SK-N-SH (cell line): Measurements from ENCODE around the gene CCNA1. TPM values are rescaled to one million over a fixed set of nuclear protein-coding genes. Genes with fewer than 3 reads are reported as not detected.

Source experiments
- CTCF ChIA-PET: fragments of 300-600, 350-600 bp; formaldehyde crosslinking; extraction: SDS; loops from one replicate; lab custom pipeline; 2021; lab: Yijun Ruan, JAX
- POLR2A ChIA-PET: fragments of 350-600 bp; sonication (Branson Sonifier 250); formaldehyde crosslinking; extraction: SDS; loops from one replicate; lab custom pipeline; 2020; ENCODE audit warnings: antibody characterized with exemption, inconsistent platforms; lab: Yijun Ruan, JAX
- DNase-seq: peaks from one replicate; pipeline ENCODE4 v3.0.0; 2012
- H2AFZ ChIP-seq: fragments of 200-600 bp; sonication (generic); 2 replicates; pipeline ENCODE4 v1.8.1; 2016; ENCODE audit warnings: antibody characterized with exemption, mild to moderate bottlenecking, low read depth
- H3F3A ChIP-seq: fragments of 200-600 bp; sonication (generic); replicated peaks from 2 replicates; pipeline ENCODE3; 2016; ENCODE audit warnings: antibody characterized with exemption, mild to moderate bottlenecking; ENCODE audit not compliant: insufficient read depth
- H3K27ac ChIP-seq, 2 experiments: fragments of 200-500 bp in 1 of 2; fragments of 200-600 bp in 1 of 2; sonication (Bioruptor generic) in 1 of 2; sonication (generic), shearing (Covaris generic) in 1 of 2; 2 replicates each; pipeline versions ENCODE4 v1.5.1 to v1.6.1; 2014 to 2016; ENCODE audit warnings: low read depth in 2 of 2, inconsistent platforms in 1 of 2, low read length in 1 of 2, mild to moderate bottlenecking in 1 of 2, mixed read lengths in 1 of 2
- H3K27me3 ChIP-seq: fragments of 200-600 bp; sonication (generic), shearing (Covaris generic); 2 replicates; pipeline ENCODE4 v1.6.1; 2016; ENCODE audit warnings: mixed run types; ENCODE audit not compliant: insufficient read depth
- H3K36me3 ChIP-seq, 2 experiments: fragments of 200-500 bp in 1 of 2; fragments of 200-600 bp in 1 of 2; sonication (Bioruptor generic) in 1 of 2; sonication (generic) in 1 of 2; replicated peaks in 1 of 2; 2 replicates each; pipeline versions ENCODE3 to v1.5.1; 2014 to 2016; ENCODE audit warnings: low read length in 1 of 2, mild to moderate bottlenecking in 1 of 2; ENCODE audit not compliant: insufficient read depth in 2 of 2, control insufficient read depth in 1 of 2
- H3K4me1 ChIP-seq, 2 experiments: fragments of 200-500 bp in 1 of 2; fragments of 200-600 bp in 1 of 2; sonication (Bioruptor generic) in 1 of 2; sonication (generic), shearing (Covaris generic) in 1 of 2; 2 replicates each; pipeline versions ENCODE4 v1.5.1 to v1.6.1; 2014 to 2016; ENCODE audit warnings: low read depth in 1 of 2, low read length in 1 of 2, mixed run types in 1 of 2; ENCODE audit not compliant: insufficient read depth in 2 of 2, control insufficient read depth in 1 of 2
- H3K4me2 ChIP-seq: fragments of 200-600 bp; sonication (generic), shearing (Covaris generic); 2 replicates; pipeline ENCODE4 v1.6.1; 2017; ENCODE audit warnings: mixed run types
- H3K4me3 ChIP-seq, 2 experiments: fragments of 200-500 bp in 1 of 2; fragments of 200-600 bp in 1 of 2; sonication (Bioruptor generic) in 1 of 2; sonication (generic), shearing (Covaris generic) in 1 of 2; 2 replicates each; pipeline versions ENCODE4 v1.5.1 to v1.8.1; 2014 to 2016; ENCODE audit warnings: low read depth in 2 of 2, inconsistent platforms in 1 of 2, low read length in 1 of 2, mild to moderate bottlenecking in 1 of 2, mixed read lengths in 1 of 2, moderate library complexity in 1 of 2
- H3K79me2 ChIP-seq: fragments of 200-600 bp; sonication (generic); 2 replicates; pipeline ENCODE4 v1.8.1; 2017; ENCODE audit warnings: mild to moderate bottlenecking; ENCODE audit not compliant: insufficient read depth
- H3K9ac ChIP-seq: fragments of 200-600 bp; sonication (generic); 2 replicates; pipeline ENCODE4 v1.6.1; 2017; ENCODE audit warnings: mixed run types
- H3K9me2 ChIP-seq: fragments of 200-600 bp; sonication (generic); 2 replicates; pipeline ENCODE4 v1.6.1; 2017; ENCODE audit warnings: mixed run types
- H3K9me3 ChIP-seq: fragments of 200-600 bp; sonication (generic); 2 replicates; pipeline ENCODE4 v1.6.1; 2017; ENCODE audit warnings: mixed run types, mild to moderate bottlenecking, moderate library complexity
- H4K20me1 ChIP-seq: fragments of 200-600 bp; sonication (generic); 2 replicates; pipeline ENCODE4 v1.6.1; 2017; ENCODE audit warnings: mild to moderate bottlenecking, mixed run types; ENCODE audit not compliant: insufficient read depth
- EZH2phosphoT487 ChIP-seq: fragments of 200-600 bp; sonication (generic); IDR thresholded peaks from 2 replicates; pipeline ENCODE4 v1.6.1; 2017; ENCODE audit warnings: low read depth, mixed run types, mild to moderate bottlenecking, antibody characterized with exemption, moderate library complexity, borderline replicate concordance
- FOSL2 ChIP-seq: IDR thresholded peaks from 2 replicates; pipeline ENCODE4 v1.4.0; 2012; ENCODE audit warnings: low read depth, mild to moderate bottlenecking, moderate library complexity, borderline replicate concordance
- FOXJ3 ChIP-seq: sonication (generic); formaldehyde crosslinking; IDR thresholded peaks from 2 replicates; pipeline ENCODE4 v1.5.1; 2020; ENCODE audit warnings: mild to moderate bottlenecking, missing genetic modification reagents
- FOXM1 ChIP-seq: IDR thresholded peaks from 2 replicates; pipeline ENCODE4 v1.4.0; 2012; ENCODE audit warnings: low read depth, mild to moderate bottlenecking
- GABPA ChIP-seq: IDR thresholded peaks from 2 replicates; pipeline ENCODE4 v1.4.0; 2012; ENCODE audit warnings: low read depth, mild to moderate bottlenecking
- GATA2 ChIP-seq: sonication (generic); formaldehyde crosslinking; IDR thresholded peaks from 2 replicates; pipeline ENCODE4 v1.5.0; 2020; ENCODE audit warnings: mild to moderate bottlenecking, missing genetic modification reagents
- JUND ChIP-seq: IDR thresholded peaks from 2 replicates; pipeline ENCODE4 v1.4.0; 2012
- MAX ChIP-seq: IDR thresholded peaks from 2 replicates; pipeline ENCODE4 v1.4.0; 2012; ENCODE audit warnings: low read depth
- MEF2A ChIP-seq: IDR thresholded peaks from 2 replicates; pipeline ENCODE4 v1.4.0; 2012; ENCODE audit warnings: low read depth, borderline replicate concordance
- MXI1 ChIP-seq: IDR thresholded peaks from 2 replicates; pipeline ENCODE4 v1.6.1; 2012; ENCODE audit warnings: mild to moderate bottlenecking, low read depth, low read length, improper control_type of control experiment
- NFIC ChIP-seq: IDR thresholded peaks from 2 replicates; pipeline ENCODE4 v1.4.0; 2012; ENCODE audit warnings: borderline replicate concordance
- POLR2AphosphoS5 ChIP-seq: IDR thresholded peaks from 2 replicates; pipeline ENCODE4 v1.6.1; 2012; ENCODE audit warnings: low read depth, low read length
- RAD21 ChIP-seq: IDR thresholded peaks from 2 replicates; pipeline ENCODE4 v1.6.1; 2012; ENCODE audit warnings: mild to moderate bottlenecking, low read length
- SIN3A ChIP-seq: IDR thresholded peaks from 2 replicates; pipeline ENCODE4 v1.6.1; 2012; ENCODE audit warnings: low read depth, mild to moderate bottlenecking, low read length, moderate library complexity, borderline replicate concordance
- TCF12 ChIP-seq: IDR thresholded peaks from 2 replicates; pipeline ENCODE4 v1.4.0; 2012
- TEAD4 ChIP-seq: IDR thresholded peaks from 2 replicates; pipeline ENCODE4 v1.4.0; 2012; ENCODE audit warnings: mild to moderate bottlenecking, borderline replicate concordance; ENCODE audit not compliant: insufficient read depth
- USF2 ChIP-seq: fragments of 150-350 bp; IDR thresholded peaks from 2 replicates; pipeline ENCODE4 v1.6.1; 2017; ENCODE audit warnings: antibody characterized with exemption, low read length, low read depth, borderline replicate concordance
- YY1 ChIP-seq: IDR thresholded peaks from 2 replicates; pipeline ENCODE4 v1.4.0; 2012; ENCODE audit warnings: low read depth, mild to moderate bottlenecking
- WGBS: methylation state at CpG from one replicate; pipeline ENCODE4 v1.1.6; 2017; ENCODE audit warnings: low lambda C conversion rate; 5-methylcytosine and 5-hydroxymethylcytosine counted together
- polyA plus RNA-seq, 3 experiments: library from polyadenylated mRNA; depleted of rRNA; stranded (reverse); fragments of >200 nt; gene quantifications; 2 replicates each; pipeline ENCODE4 v1.2.3, GENCODE V29; 2012
- TF ChIP-seq, protein P1 (sequence below): fragments of 200-600 bp; sonication (generic); IDR thresholded peaks from 2 replicates; pipeline ENCODE4 v1.6.1; 2017; ENCODE audit warnings: antibody characterized with exemption, mild to moderate bottlenecking, moderate library complexity
- TF ChIP-seq, protein P2 (sequence below): IDR thresholded peaks from 2 replicates; pipeline ENCODE4 v1.4.0; 2012; ENCODE audit warnings: low read depth, borderline replicate concordance
- TF ChIP-seq, protein P3 (sequence below): IDR thresholded peaks from 2 replicates; pipeline ENCODE4; 2012
- TF ChIP-seq, protein P4 (sequence below): fragments of 150-350 bp; IDR thresholded peaks from 2 replicates; pipeline ENCODE4 v1.6.1; 2016; ENCODE audit warnings: mild to moderate bottlenecking, low read depth, low read length

CCNA1 gene
- polyA plus RNA-seq, 1 of the 3 experiments (the other 2 are of a cell fraction) = 0.23 TPM

GRCh38 chr13:36480726-36481427, 48.6 kb downstream of the CCNA1 start:
- DNase-seq = no peak
- Histone ChIP-seq H3K4me3 (no peak overlapping the region), H3F3A (no peaks in the 10 kb centered on the region), H3K36me3 (no peaks in the 10 kb centered on the region), H2AFZ (no peak overlapping the region), H3K4me1 (peaks cover 0 to 4% of the 10 kb centered on the region in 2 experiments; a peak in 1 of 4 replicates), H3K79me2 (no peaks in the 10 kb centered on the region), H3K27ac (no peak overlapping the region), H3K9me2 (no peaks in the 10 kb centered on the region; the same call in 1 of the 2 replicates), H3K27me3 (no peaks in the 10 kb centered on the region), H3K9ac (no peak overlapping the region), H3K4me2 (no peak overlapping the region), H3K9me3 (no peaks in the 10 kb centered on the region), H4K20me1 (no peaks in the 10 kb centered on the region)
- CTCF ChIA-PET = no interaction called here
- TF ChIP-seq FOSL2 (no peak), MAX (no peak), TEAD4 (no peak), RAD21 (no peak), GABPA (no peak), FOXM1 (no peak), SIN3A (no peak), FOXJ3 (no peak)
- TF ChIP-seq, protein P1, sequence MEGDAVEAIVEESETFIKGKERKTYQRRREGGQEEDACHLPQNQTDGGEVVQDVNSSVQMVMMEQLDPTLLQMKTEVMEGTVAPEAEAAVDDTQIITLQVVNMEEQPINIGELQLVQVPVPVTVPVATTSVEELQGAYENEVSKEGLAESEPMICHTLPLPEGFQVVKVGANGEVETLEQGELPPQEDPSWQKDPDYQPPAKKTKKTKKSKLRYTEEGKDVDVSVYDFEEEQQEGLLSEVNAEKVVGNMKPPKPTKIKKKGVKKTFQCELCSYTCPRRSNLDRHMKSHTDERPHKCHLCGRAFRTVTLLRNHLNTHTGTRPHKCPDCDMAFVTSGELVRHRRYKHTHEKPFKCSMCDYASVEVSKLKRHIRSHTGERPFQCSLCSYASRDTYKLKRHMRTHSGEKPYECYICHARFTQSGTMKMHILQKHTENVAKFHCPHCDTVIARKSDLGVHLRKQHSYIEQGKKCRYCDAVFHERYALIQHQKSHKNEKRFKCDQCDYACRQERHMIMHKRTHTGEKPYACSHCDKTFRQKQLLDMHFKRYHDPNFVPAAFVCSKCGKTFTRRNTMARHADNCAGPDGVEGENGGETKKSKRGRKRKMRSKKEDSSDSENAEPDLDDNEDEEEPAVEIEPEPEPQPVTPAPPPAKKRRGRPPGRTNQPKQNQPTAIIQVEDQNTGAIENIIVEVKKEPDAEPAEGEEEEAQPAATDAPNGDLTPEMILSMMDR = no peak
- TF ChIP-seq, protein P2, sequence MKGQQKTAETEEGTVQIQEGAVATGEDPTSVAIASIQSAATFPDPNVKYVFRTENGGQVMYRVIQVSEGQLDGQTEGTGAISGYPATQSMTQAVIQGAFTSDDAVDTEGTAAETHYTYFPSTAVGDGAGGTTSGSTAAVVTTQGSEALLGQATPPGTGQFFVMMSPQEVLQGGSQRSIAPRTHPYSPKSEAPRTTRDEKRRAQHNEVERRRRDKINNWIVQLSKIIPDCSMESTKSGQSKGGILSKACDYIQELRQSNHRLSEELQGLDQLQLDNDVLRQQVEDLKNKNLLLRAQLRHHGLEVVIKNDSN = no peak
- POLR2A ChIA-PET = no interaction called here
- 2% methylated on average over 2 of the region's 2 CpGs for WGBS

DNA sequence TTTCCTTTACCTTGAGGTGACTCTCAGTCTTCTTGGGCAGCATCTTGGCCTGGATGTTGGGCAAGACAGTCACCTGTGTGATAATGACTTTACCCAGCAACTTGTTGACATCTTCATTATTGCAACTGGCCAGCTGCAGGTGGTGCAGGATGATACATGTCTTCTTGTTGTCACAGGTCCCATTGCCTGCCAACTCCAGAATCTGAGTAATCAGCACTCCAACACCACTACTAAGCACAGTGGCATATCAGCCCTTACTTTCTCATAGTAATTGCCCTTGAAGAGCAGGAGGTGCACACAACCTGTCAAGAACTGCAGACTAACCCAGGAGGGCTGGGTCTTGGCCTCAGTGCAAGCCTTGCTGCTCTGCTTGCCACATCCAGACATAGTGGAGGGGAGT, 57.8 kb downstream of the CCNA1 start:
- H3K4me3 ChIP-seq = no peak overlapping the region
- no peaks in the 10 kb centered on the region for H3K4me1 ChIP-seq
- TF ChIP-seq MXI1 (no peak), MEF2A (no peak), NFIC (no peak), JUND (no peak), EZH2phosphoT487 (no peak), POLR2AphosphoS5 (no peak), RAD21 (no peak), TCF12 (no peak), USF2 (no peak), YY1 (no peak), TEAD4 (no peak), GATA2 (no peak)
- TF ChIP-seq, protein P3, sequence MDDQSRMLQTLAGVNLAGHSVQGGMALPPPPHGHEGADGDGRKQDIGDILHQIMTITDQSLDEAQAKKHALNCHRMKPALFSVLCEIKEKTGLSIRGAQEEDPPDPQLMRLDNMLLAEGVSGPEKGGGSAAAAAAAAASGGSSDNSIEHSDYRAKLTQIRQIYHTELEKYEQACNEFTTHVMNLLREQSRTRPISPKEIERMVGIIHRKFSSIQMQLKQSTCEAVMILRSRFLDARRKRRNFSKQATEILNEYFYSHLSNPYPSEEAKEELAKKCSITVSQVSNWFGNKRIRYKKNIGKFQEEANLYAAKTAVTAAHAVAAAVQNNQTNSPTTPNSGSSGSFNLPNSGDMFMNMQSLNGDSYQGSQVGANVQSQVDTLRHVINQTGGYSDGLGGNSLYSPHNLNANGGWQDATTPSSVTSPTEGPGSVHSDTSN = no peak
- TF ChIP-seq, protein P4, sequence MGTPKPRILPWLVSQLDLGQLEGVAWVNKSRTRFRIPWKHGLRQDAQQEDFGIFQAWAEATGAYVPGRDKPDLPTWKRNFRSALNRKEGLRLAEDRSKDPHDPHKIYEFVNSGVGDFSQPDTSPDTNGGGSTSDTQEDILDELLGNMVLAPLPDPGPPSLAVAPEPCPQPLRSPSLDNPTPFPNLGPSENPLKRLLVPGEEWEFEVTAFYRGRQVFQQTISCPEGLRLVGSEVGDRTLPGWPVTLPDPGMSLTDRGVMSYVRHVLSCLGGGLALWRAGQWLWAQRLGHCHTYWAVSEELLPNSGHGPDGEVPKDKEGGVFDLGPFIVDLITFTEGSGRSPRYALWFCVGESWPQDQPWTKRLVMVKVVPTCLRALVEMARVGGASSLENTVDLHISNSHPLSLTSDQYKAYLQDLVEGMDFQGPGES = no peak
- TF ChIP-seq, protein P2 = no peak
- TF ChIP-seq, all 33 proteins: peak for 0
- no peaks in the 10 kb centered on the region for H3K9me2 ChIP-seq
- no peak for DNase-seq
- H3K9me3 ChIP-seq = no peaks in the 10 kb centered on the region
- H3F3A ChIP-seq = no peaks in the 10 kb centered on the region
- H2AFZ ChIP-seq = no peak overlapping the region
- 0 out of 2 replicates have a peak, but pooled peaks cover 8% of the 10 kb centered on the region for H3K27me3 ChIP-seq
- H4K20me1 ChIP-seq = no peaks in the 10 kb centered on the region
- no peak overlapping the region for H3K9ac ChIP-seq
- POLR2A ChIA-PET = no interaction called here
- no peak overlapping the region for H3K27ac ChIP-seq
- no peaks in the 10 kb centered on the region for H3K79me2 ChIP-seq
- CTCF ChIA-PET = no interaction called here
- no peak overlapping the region for H3K4me2 ChIP-seq
- no peaks in the 10 kb centered on the region for H3K36me3 ChIP-seq
